Liver (tissue), 9 donors: ENCODE results near the gene ERVW-1. TPM values are rescaled to one million over a fixed set of nuclear protein-coding genes. Genes with fewer than 3 reads are reported as not detected.

Experiments
- DNase-seq: peaks from one replicate; pipeline ENCODE4 v3.0.0-alpha.2; 2017; ENCODE audit warnings: low spot score
- H3K27ac ChIP-seq, 2 donors: one replicate each; pipeline ENCODE4 v1.7.0; 2013; ENCODE audit warnings: inconsistent platforms in 2 of 2, low read length in 2 of 2, control low read depth in 1 of 2, low read depth in 1 of 2, mild to moderate bottlenecking in 1 of 2
- H3K27me3 ChIP-seq, 4 donors: one replicate each; pipeline versions ENCODE4 v1.6.1 to v1.7.0; 2013; ENCODE audit warnings: low read length in 3 of 4, inconsistent platforms in 1 of 4, mild to moderate bottlenecking in 1 of 4, moderate library complexity in 1 of 4; ENCODE audit not compliant: control insufficient read depth in 4 of 4, insufficient read depth in 4 of 4
- H3K36me3 ChIP-seq, 4 donors: one replicate each; pipeline versions ENCODE4 v1.6.1 to v1.7.0; 2013; ENCODE audit warnings: low read length in 3 of 4, mild to moderate bottlenecking in 3 of 4, low read depth in 1 of 4, moderate library complexity in 1 of 4; ENCODE audit not compliant: control insufficient read depth in 4 of 4, insufficient read depth in 3 of 4
- H3K4me1 ChIP-seq, 4 donors: one replicate each; pipeline versions ENCODE4 v1.6.1 to v1.7.0; 2013; ENCODE audit warnings: low read length in 3 of 4, mild to moderate bottlenecking in 3 of 4, moderate library complexity in 1 of 4; ENCODE audit not compliant: control insufficient read depth in 4 of 4, insufficient read depth in 4 of 4
- H3K4me3 ChIP-seq, 3 donors: one replicate each; pipeline versions ENCODE4 v1.6.1 to v1.7.0; 2013; ENCODE audit warnings: low read length in 3 of 3, control low read depth in 1 of 3, low read depth in 1 of 3, mild to moderate bottlenecking in 1 of 3
- H3K9ac ChIP-seq, 2 donors: one replicate each; pipeline ENCODE4 v1.7.0; 2013; ENCODE audit warnings: low read length in 2 of 2, mild to moderate bottlenecking in 2 of 2, moderate library complexity in 2 of 2, control low read depth in 1 of 2, low read depth in 1 of 2
- H3K9me3 ChIP-seq, 4 donors: one replicate each; pipeline versions ENCODE4 v1.6.1 to v1.7.0; 2013; ENCODE audit warnings: low read length in 3 of 4; ENCODE audit not compliant: control insufficient read depth in 4 of 4
- CTCF ChIP-seq: fragments of 150-350 bp; IDR thresholded peaks from 2 replicates; pipeline ENCODE4 v1.5.1; 2017; ENCODE audit warnings: improper control_type of control experiment, low read depth, low read length; ENCODE audit not compliant: missing input control
- EGR1 ChIP-seq, 2 donors: IDR thresholded peaks; 2 replicates each; pipeline ENCODE4 v1.6.1; 2016 to 2018; ENCODE audit warnings: antibody characterized with exemption in 2 of 2, low read depth in 2 of 2
- FOXA1 ChIP-seq: IDR thresholded peaks from 2 replicates; pipeline ENCODE4 v1.6.1; 2016; ENCODE audit warnings: antibody characterized with exemption
- FOXA2 ChIP-seq: IDR thresholded peaks from 2 replicates; pipeline ENCODE4 v1.6.1; 2016; ENCODE audit warnings: antibody characterized with exemption
- GABPA ChIP-seq, 2 donors: IDR thresholded peaks in 1 of 2; conservative IDR thresholded peaks in 1 of 2; 2 replicates each; pipeline ENCODE4 v1.6.1; 2016; ENCODE audit warnings: antibody characterized with exemption in 2 of 2, mild to moderate bottlenecking in 1 of 2, moderate library complexity in 1 of 2
- HNF4A ChIP-seq, 2 donors: conservative IDR thresholded peaks; 2 replicates each; pipeline ENCODE4 v1.6.1; 2016; ENCODE audit warnings: antibody characterized with exemption in 2 of 2, mild to moderate bottlenecking in 2 of 2
- HNF4G ChIP-seq: IDR thresholded peaks from 2 replicates; pipeline ENCODE4 v1.6.1; 2016; ENCODE audit warnings: antibody characterized with exemption
- MAX ChIP-seq: IDR thresholded peaks from 2 replicates; pipeline ENCODE4 v1.6.1; 2016; ENCODE audit warnings: antibody characterized with exemption
- NR2F2 ChIP-seq: IDR thresholded peaks from 2 replicates; pipeline ENCODE4 v1.6.1; 2016; ENCODE audit warnings: antibody characterized with exemption
- RAD21 ChIP-seq, 2 donors: IDR thresholded peaks; 2 replicates each; pipeline ENCODE4 v1.6.1; 2016; ENCODE audit warnings: antibody characterized with exemption in 2 of 2, mild to moderate bottlenecking in 2 of 2
- REST ChIP-seq: IDR thresholded peaks from 2 replicates; pipeline ENCODE4 v1.6.1; 2016; ENCODE audit warnings: antibody characterized with exemption, mild to moderate bottlenecking
- RXRA ChIP-seq, 2 donors: IDR thresholded peaks; 2 replicates each; pipeline ENCODE4 v1.6.1; 2017 to 2018; ENCODE audit warnings: antibody characterized with exemption in 2 of 2, mild to moderate bottlenecking in 1 of 2
- SP1 ChIP-seq: IDR thresholded peaks from 2 replicates; pipeline ENCODE4 v1.6.1; 2018; ENCODE audit warnings: antibody characterized with exemption, mild to moderate bottlenecking
- TAF1 ChIP-seq: conservative IDR thresholded peaks from 2 replicates; pipeline ENCODE4 v1.6.1; 2016; ENCODE audit warnings: antibody characterized with exemption, mild to moderate bottlenecking
- YY1 ChIP-seq: IDR thresholded peaks from 2 replicates; pipeline ENCODE4 v1.6.1; 2016; ENCODE audit warnings: antibody characterized with exemption, mild to moderate bottlenecking
- WGBS: extraction: QIAGEN DNeasy Blood & Tissue Kit; methylation state at CpG from one replicate; pipeline ENCODE4 v1.1.7; 2013; 5-methylcytosine and 5-hydroxymethylcytosine counted together
- polyA plus RNA-seq, 2 donors: library from polyadenylated mRNA; stranded (reverse) in 1 of 2; unstranded in 1 of 2; fragments of 200-250 nt in 1 of 2; fragments of >200 nt in 1 of 2; fragmentation: Nextera tagmentation in 1 of 2; extraction: Ambion mirVana in 1 of 2; gene quantifications; one replicate each; pipeline versions ENCODE4 v1.2.1 to v1.2.3, GENCODE V29; 2013 to 2015
- total RNA-seq, 2 donors: library from RNA; depleted of rRNA; stranded (reverse); fragments of >200 nt; gene quantifications; one replicate each; pipeline ENCODE4 v1.2.3, GENCODE V29; 2014
- TF ChIP-seq, protein P1 (sequence below): IDR thresholded peaks from 2 replicates; pipeline ENCODE4 v1.6.1; 2016; ENCODE audit warnings: antibody characterized with exemption
- TF ChIP-seq, protein P2 (sequence below): IDR thresholded peaks from 2 replicates; pipeline ENCODE4 v1.6.1; 2016; ENCODE audit warnings: antibody characterized with exemption
- donor health status: healthy.
- donor health status: healthy.
- donor health status: healthy.
- donor health status: healthy.
- donor health status: healthy.

The ERVW-1 gene
- total and polyA plus RNA-seq, 4 donors, result 0.19 TPM; not detected in 3

- DNase-seq, result no peak
- Histone ChIP-seq H3K27me3 (no peaks in the 10 kb centered on the region), H3K36me3 (peaks cover 0 to 46% (median 23%) of the 10 kb centered on the region in 4 donors), H3K4me3 (no peak overlapping the region), H3K9ac (no peak overlapping the region), H3K27ac (no peak overlapping the region), H3K9me3 (no peaks in the 10 kb centered on the region), H3K4me1 (no peaks in the 10 kb centered on the region)
- WGBS, result 95% methylated on average over 2 of the region's 2 CpGs
- TF ChIP-seq FOXA1 (no peak), EGR1 (IDR thresholded peaks at IDR 0.05; ENCODE audit: low read depth in 2 of 2) (no peak), GABPA (IDR thresholded peaks at IDR 0.05 in 1 of 2, conservative IDR thresholded peaks at IDR 0.05 in 1 of 2) (no peak), RXRA (IDR thresholded peaks at IDR 0.05) (no peak), CTCF (no peak), REST (no peak), HNF4A (conservative IDR thresholded peaks at IDR 0.05) (no peak), TAF1 (no peak), RAD21 (IDR thresholded peaks at IDR 0.05) (no peak), NR2F2 (no peak), SP1 (no peak), HNF4G (no peak), YY1 (no peak), MAX (no peak), FOXA2 (no peak)
- TF ChIP-seq, protein P1, sequence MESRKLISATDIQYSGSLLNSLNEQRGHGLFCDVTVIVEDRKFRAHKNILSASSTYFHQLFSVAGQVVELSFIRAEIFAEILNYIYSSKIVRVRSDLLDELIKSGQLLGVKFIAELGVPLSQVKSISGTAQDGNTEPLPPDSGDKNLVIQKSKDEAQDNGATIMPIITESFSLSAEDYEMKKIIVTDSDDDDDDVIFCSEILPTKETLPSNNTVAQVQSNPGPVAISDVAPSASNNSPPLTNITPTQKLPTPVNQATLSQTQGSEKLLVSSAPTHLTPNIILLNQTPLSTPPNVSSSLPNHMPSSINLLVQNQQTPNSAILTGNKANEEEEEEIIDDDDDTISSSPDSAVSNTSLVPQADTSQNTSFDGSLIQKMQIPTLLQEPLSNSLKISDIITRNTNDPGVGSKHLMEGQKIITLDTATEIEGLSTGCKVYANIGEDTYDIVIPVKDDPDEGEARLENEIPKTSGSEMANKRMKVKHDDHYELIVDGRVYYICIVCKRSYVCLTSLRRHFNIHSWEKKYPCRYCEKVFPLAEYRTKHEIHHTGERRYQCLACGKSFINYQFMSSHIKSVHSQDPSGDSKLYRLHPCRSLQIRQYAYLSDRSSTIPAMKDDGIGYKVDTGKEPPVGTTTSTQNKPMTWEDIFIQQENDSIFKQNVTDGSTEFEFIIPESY, result no peak
- TF ChIP-seq, protein P2, sequence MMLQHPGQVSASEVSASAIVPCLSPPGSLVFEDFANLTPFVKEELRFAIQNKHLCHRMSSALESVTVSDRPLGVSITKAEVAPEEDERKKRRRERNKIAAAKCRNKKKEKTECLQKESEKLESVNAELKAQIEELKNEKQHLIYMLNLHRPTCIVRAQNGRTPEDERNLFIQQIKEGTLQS, result no peak
These were observed 20.8 kb upstream of the ERVW-1 start for GRCh38 chr7:92498557-92498956.

DNA sequence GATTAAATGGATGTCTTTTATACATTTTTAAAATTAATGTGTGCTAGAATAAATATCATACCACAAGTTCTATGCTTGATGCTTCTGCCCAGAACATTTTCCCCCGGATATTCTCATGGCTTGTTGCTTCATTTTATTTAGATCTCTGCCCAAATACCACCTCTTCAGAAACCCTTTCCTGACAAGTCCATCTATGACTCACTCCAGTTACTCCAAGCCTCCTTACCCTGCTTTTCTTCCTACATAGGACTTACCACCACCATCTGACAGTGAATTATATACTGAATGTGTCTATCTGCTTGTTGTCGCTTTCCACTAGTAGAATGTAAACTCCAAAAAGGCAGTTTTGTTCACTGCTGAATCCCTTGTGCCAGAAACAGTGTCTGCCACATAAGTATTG is 19.1 kb upstream of the ERVW-1 start:
- H3K27me3 ChIP-seq, result no peaks in the 10 kb centered on the region
- 93% methylated on average over 2 of the region's 2 CpGs for WGBS
- peaks cover 0 to 50% (median 29%) of the 10 kb centered on the region in 4 donors for H3K36me3 ChIP-seq
- H3K9me3 ChIP-seq, result no peaks in the 10 kb centered on the region
- H3K4me3 ChIP-seq, result no peak overlapping the region
- no peaks in the 10 kb centered on the region for H3K4me1 ChIP-seq
- no peak overlapping the region for H3K9ac ChIP-seq
- no peak overlapping the region for H3K27ac ChIP-seq
- DNase-seq, result no peak
- TF ChIP-seq YY1 (no peak), FOXA2 (no peak), RXRA (IDR thresholded peaks at IDR 0.05) (no peak), SP1 (no peak), NR2F2 (no peak), HNF4G (no peak), EGR1 (IDR thresholded peaks at IDR 0.05; ENCODE audit: low read depth in 2 of 2) (no peak), REST (no peak), FOXA1 (no peak)
- TF ChIP-seq, protein P1, result no peak
